HuH-7 (cell line): ENCODE results near the gene NGEF.
"Not testable (repeated sequence)": the region's sequence is repeated elsewhere in the genome, so short reads cannot be mapped to it uniquely, and the experiment has no call there.

Experiments used
- DNase-seq: peaks from one replicate; pipeline ENCODE4 v3.0.0; 2011; ENCODE audit warnings: low spot score

NGEF gene

GRCh38 chr2:233013027-233013461 lies at the start of gene NGEF:
TSS of gene NGEF (minus strand) at chr2:233013256. CDS start at chr2:232974890, 38,366 bp downstream.
- peak; percentile 81 for DNase-seq

GRCh38 chr2:233062451-233062850 lies 49.4 kb upstream of the NGEF start:
- DNase-seq, result no peak

- peak; percentile 77 for DNase-seq
These were observed 48.8 kb upstream of the NGEF start for GRCh38 chr2:233061591-233062450.

- DNase-seq, result no peak
These were observed 48.0 kb upstream of the NGEF start for GRCh38 chr2:233060980-233061590.

- DNase-seq, result no peak
These were observed 47.5 kb upstream of the NGEF start for GRCh38 chr2:233060501-233060979.

GRCh38 chr2:233059797-233060500 lies 46.9 kb upstream of the NGEF start, which contains the start of gene INPP5D:
TSS of gene INPP5D (plus strand) at chr2:233060342. CDS start at chr2:233060479, 137 bp downstream.
- no peak for DNase-seq

GRCh38 chr2:233059547-233059796 lies 46.4 kb upstream of the NGEF start:
- no peak for DNase-seq

GRCh38 chr2:233058717-233059546 lies 45.9 kb upstream of the NGEF start:
- no peak for DNase-seq

GRCh38 chr2:233056961-233057605 lies 44.0 kb upstream of the NGEF start:
- DNase-seq, result no peak

- DNase-seq, result no peak
These were observed 42.3 kb upstream of the NGEF start for GRCh38 chr2:233055362-233055761.

- DNase-seq, result peak; percentile 96
These were observed 41.1 kb upstream of the NGEF start for GRCh38 chr2:233053928-233054784.

- not testable (repeated sequence) for DNase-seq
These were observed 39.5 kb upstream of the NGEF start for GRCh38 chr2:233052517-233052916.

GRCh38 chr2:233051241-233052149 lies 38.4 kb upstream of the NGEF start:
- DNase-seq, result no peak

GRCh38 chr2:233049194-233049761 lies 36.2 kb upstream of the NGEF start:
- no peak for DNase-seq

GRCh38 chr2:233048569-233049193 lies 35.6 kb upstream of the NGEF start:
- DNase-seq, result no peak

GRCh38 chr2:233047667-233048066 lies 34.6 kb upstream of the NGEF start:
- no peak for DNase-seq

GRCh38 chr2:233047206-233047605 lies 34.1 kb upstream of the NGEF start:
- no peak for DNase-seq

GRCh38 chr2:233044974-233045605 lies 32.0 kb upstream of the NGEF start:
- DNase-seq, result no peak
